ENCODE measurements around the gene ATRX. TPM values are rescaled to one million over a fixed set of nuclear protein-coding genes. Genes with fewer than 3 reads are reported as not detected.

The ATRX gene
- polyA plus RNA-seq, 1 donor from 2014 or later = 64.0 TPM

DNA sequence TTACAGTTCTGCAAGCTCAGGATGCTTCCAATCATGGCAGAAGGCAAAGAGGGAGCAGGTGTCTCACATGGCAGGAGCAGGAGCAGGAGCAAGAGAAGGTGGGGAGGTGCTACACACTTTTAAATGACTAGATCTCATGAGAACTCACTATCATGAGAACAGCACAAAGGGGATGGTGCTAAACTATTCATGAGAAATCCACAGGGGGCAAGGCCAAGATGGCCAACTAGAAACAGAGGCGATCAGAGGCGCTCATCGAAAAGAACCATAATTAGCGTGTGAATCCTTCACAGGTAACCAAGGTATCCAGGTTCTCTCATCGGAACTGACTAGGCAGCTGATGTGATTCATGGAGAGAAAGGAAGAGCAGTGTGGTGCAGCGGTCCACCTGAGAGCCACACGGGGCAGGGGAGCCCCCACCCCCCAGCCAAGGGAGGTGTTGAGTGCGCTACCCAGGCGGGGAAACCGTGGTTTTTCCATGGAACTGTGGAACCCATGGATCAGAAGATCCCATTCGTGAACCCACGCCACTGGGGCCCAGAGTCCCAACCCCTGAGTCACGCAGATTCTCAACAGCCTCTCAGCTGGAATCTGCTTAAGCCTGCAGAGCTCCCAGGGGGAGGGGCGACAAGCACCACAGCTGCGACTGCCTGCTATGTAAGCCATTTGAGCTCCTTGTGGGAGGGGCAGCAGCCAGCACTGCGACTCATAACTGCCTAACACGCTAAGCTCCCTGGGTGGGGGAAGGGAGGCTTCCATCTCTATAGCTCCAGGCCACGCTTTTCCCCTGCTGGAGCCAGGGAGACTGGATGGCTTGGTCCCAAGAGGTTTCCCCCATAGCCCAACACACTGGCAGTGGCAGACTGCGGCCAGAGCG is 292.1 kb downstream of the ATRX start:
- Histone ChIP-seq H3K9me2 (ENCODE audit: insufficient read depth, low read length) (no peaks in the 10 kb centered on the region), H3K27me3 (ENCODE audit: insufficient read depth, low read depth, low read length) (no peaks in the 10 kb centered on the region), H3K27ac (ENCODE audit: low read length) (no peak overlapping the region), H3F3A (ENCODE audit: insufficient read depth, low read length, poor library complexity, severe bottlenecking) (no peaks in the 10 kb centered on the region), H4K20me1 (ENCODE audit: insufficient read depth) (no peaks in the 10 kb centered on the region), H3K9me3 (ENCODE audit: low read length) (no peaks in the 10 kb centered on the region), H2AFZ (ENCODE audit: low read depth, low read length) (no peak overlapping the region), H3K4me3 (ENCODE audit: low read length) (no peak overlapping the region), H3K36me3 (ENCODE audit: insufficient read depth, low read length) (no peaks in the 10 kb centered on the region), H3K9ac (ENCODE audit: low read length) (no peak overlapping the region), H3K79me2 (replicated peaks; ENCODE audit: insufficient read depth, low read length) (no peaks in the 10 kb centered on the region), H3K4me2 (ENCODE audit: low read length) (no peak overlapping the region)
- no peak for TF ChIP-seq EP300 (conservative IDR thresholded peaks at IDR 0.05; ENCODE audit: poor library complexity, severe bottlenecking)
- TF ChIP-seq EZH2 (IDR thresholded peaks at IDR 0.05; ENCODE audit: borderline replicate concordance, insufficient read depth, low read length, poor library complexity, severe bottlenecking) = no peak
- no peak for TF ChIP-seq MXI1 (conservative IDR thresholded peaks at IDR 0.05; ENCODE audit: poor library complexity, severe bottlenecking)
- TF ChIP-seq POLR2AphosphoS5 (IDR thresholded peaks at IDR 0.05) = no peak
- TF ChIP-seq, protein P1, sequence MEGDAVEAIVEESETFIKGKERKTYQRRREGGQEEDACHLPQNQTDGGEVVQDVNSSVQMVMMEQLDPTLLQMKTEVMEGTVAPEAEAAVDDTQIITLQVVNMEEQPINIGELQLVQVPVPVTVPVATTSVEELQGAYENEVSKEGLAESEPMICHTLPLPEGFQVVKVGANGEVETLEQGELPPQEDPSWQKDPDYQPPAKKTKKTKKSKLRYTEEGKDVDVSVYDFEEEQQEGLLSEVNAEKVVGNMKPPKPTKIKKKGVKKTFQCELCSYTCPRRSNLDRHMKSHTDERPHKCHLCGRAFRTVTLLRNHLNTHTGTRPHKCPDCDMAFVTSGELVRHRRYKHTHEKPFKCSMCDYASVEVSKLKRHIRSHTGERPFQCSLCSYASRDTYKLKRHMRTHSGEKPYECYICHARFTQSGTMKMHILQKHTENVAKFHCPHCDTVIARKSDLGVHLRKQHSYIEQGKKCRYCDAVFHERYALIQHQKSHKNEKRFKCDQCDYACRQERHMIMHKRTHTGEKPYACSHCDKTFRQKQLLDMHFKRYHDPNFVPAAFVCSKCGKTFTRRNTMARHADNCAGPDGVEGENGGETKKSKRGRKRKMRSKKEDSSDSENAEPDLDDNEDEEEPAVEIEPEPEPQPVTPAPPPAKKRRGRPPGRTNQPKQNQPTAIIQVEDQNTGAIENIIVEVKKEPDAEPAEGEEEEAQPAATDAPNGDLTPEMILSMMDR (IDR thresholded peaks at IDR 0.05; ENCODE audit: poor library complexity, severe bottlenecking) = no peak
- TF ChIP-seq SMC3 (conservative IDR thresholded peaks at IDR 0.05; ENCODE audit: poor library complexity) = no peak
- TF ChIP-seq, protein P2, sequence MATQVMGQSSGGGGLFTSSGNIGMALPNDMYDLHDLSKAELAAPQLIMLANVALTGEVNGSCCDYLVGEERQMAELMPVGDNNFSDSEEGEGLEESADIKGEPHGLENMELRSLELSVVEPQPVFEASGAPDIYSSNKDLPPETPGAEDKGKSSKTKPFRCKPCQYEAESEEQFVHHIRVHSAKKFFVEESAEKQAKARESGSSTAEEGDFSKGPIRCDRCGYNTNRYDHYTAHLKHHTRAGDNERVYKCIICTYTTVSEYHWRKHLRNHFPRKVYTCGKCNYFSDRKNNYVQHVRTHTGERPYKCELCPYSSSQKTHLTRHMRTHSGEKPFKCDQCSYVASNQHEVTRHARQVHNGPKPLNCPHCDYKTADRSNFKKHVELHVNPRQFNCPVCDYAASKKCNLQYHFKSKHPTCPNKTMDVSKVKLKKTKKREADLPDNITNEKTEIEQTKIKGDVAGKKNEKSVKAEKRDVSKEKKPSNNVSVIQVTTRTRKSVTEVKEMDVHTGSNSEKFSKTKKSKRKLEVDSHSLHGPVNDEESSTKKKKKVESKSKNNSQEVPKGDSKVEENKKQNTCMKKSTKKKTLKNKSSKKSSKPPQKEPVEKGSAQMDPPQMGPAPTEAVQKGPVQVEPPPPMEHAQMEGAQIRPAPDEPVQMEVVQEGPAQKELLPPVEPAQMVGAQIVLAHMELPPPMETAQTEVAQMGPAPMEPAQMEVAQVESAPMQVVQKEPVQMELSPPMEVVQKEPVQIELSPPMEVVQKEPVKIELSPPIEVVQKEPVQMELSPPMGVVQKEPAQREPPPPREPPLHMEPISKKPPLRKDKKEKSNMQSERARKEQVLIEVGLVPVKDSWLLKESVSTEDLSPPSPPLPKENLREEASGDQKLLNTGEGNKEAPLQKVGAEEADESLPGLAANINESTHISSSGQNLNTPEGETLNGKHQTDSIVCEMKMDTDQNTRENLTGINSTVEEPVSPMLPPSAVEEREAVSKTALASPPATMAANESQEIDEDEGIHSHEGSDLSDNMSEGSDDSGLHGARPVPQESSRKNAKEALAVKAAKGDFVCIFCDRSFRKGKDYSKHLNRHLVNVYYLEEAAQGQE (IDR thresholded peaks at IDR 0.05; ENCODE audit: borderline replicate concordance) = no peak
- TF ChIP-seq RAD21 (conservative IDR thresholded peaks at IDR 0.05) = no peak
- no peak for TF ChIP-seq TAF1 (IDR thresholded peaks at IDR 0.05; ENCODE audit: low read depth)

DNA sequence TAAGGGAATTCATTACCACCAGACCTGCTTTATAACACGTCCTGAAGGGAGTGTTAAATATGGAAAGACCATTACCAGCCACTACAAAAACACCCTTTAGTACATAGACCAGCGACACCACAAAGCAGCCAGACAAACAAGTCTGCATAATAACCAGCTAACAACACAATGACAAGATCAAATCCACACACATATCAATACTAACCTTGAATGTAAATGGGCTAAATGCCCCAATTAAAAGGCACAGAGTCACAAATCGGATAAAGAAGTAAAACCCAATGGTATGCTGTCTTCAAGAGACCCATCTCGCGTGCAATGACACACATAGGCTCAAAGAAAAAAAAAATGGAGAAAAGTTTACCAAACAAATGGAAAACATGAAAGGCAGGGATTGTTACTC is 302.0 kb downstream of the ATRX start:
- H4K20me1 ChIP-seq (ENCODE audit: insufficient read depth) = no peaks in the 10 kb centered on the region
- H3K27ac ChIP-seq (ENCODE audit: low read length) = no peak overlapping the region
- no peaks in the 10 kb centered on the region for H3K9me2 ChIP-seq (ENCODE audit: insufficient read depth, low read length)
- no peaks in the 10 kb centered on the region for H3F3A ChIP-seq (ENCODE audit: insufficient read depth, low read length, poor library complexity, severe bottlenecking)
- no peaks in the 10 kb centered on the region for H3K9me3 ChIP-seq (ENCODE audit: low read length)
- no peaks in the 10 kb centered on the region for H3K27me3 ChIP-seq (ENCODE audit: insufficient read depth, low read depth, low read length)
- TF ChIP-seq RAD21 (conservative IDR thresholded peaks at IDR 0.05) (no peak), POLR2AphosphoS5 (IDR thresholded peaks at IDR 0.05) (no peak), SMC3 (conservative IDR thresholded peaks at IDR 0.05; ENCODE audit: poor library complexity) (no peak), EP300 (conservative IDR thresholded peaks at IDR 0.05; ENCODE audit: poor library complexity, severe bottlenecking) (no peak)
- TF ChIP-seq, protein P1 (IDR thresholded peaks at IDR 0.05; ENCODE audit: poor library complexity, severe bottlenecking) = no peak
- TF ChIP-seq, protein P2 (IDR thresholded peaks at IDR 0.05; ENCODE audit: borderline replicate concordance) = no peak
- no peaks in the 10 kb centered on the region for H3K79me2 ChIP-seq (replicated peaks; ENCODE audit: insufficient read depth, low read length)
- H2AFZ ChIP-seq (ENCODE audit: low read depth, low read length) = no peak overlapping the region
- H3K4me3 ChIP-seq (ENCODE audit: low read length) = no peak overlapping the region
- H3K36me3 ChIP-seq (ENCODE audit: insufficient read depth, low read length) = no peaks in the 10 kb centered on the region
- H3K4me2 ChIP-seq (ENCODE audit: low read length) = no peak overlapping the region
- no peak overlapping the region for H3K9ac ChIP-seq (ENCODE audit: low read length)
